ENCODE results near the gene IL7R.
"Not testable (repeated sequence)": the region's sequence is repeated elsewhere in the genome, so short reads cannot be mapped to it uniquely, and the experiment has no call there.

The IL7R gene

DNA sequence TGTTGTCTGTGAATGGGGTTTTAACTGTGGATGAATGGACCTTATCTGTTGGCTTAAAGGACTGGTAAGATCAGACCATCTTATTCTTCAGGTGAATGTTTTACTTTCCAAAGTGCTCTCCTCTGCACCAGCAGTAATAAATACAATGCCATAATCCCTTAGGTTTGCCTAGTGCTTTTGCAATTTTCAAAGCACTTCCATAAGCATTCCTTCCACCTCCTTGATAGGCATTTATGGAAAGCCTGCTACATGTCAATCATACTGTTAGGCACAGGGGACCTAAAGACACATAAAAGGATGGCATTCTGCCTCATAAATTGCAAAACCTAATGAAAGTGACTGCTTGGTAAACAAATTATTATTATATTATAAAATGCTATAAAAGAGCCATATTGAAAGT is 21.4 kb downstream of the IL7R start:
- no peak for DNase-seq

- DNase-seq = no peak
Observed at GRCh38 chr5:35879096-35879495, 22.4 kb downstream of the IL7R start.

DNA sequence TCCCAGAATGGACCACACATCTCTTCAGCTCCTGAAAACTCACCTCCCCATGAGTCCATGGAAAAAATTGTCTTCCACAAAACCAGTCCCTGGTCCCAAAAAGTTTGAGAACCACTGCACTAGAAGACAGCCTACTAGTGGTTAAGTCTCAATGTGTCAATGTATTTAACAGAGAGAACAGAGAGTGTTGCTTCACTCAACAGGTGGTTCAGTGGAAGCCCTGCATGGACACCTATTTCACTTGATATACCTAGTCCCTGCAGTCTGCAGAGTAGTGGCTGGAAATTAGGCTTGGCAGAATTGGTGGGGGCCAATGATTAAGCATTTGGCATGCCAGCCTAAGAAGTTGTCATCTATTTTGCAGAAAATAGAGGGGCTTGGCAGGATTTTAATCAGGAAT is 23.0 kb downstream of the IL7R start:
- no peak for DNase-seq

DNA sequence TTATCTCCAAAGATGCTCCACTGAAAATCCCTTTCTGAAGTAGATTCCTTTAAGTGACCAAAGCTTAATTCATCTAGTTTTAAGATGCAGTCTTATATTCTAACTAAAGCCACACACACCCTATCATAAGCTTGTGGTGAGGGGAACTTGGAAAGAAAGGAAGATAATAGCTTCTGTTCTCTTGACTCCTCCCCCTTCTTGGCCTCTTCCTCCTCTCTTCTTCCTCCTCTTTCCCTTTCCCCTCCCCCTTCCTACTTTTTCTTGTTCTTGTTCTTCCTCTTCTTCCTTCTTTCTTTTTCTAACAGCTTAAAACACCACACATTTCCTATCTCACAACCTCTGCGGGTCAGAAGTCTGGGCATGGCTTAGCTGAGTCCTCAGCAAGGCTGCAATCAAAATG is 23.5 kb downstream of the IL7R start:
- no peak for DNase-seq

- no peak for DNase-seq
Observed at GRCh38 chr5:35881758-35882157, 25.1 kb downstream of the IL7R start.

DNA sequence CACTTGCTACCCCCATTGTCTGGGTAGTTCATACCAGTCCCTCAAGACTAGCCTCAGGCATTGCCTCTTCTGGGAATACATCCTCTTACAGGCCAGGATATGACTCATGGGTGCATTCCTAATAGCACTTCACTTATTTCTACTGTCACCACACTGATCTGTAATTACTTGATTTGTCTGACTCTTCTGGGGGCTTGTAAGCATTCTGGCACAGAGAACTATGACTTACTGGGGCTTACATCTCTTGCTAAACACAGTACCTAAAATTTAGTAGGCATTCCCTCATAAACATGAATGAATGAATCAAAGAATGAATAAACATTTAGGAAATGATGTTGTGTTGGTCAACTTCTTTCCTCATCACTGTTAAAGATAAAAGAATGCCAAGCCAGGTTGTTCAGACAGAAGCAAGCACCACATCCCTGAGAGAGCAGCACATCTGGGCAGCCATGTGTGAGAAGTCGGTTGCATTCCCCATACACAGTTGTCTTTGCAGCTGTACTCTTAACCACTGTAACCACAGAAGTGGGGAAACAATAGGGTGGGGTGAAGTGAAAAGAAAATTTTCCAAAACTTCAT is 27.6 kb downstream of the IL7R start:
- DNase-seq = no peak

- DNase-seq = no peak
Observed at GRCh38 chr5:35884773-35885172, 28.1 kb downstream of the IL7R start.

GRCh38 chr5:35886381-35886780 is 29.7 kb downstream of the IL7R start:
- DNase-seq = no peak

DNA sequence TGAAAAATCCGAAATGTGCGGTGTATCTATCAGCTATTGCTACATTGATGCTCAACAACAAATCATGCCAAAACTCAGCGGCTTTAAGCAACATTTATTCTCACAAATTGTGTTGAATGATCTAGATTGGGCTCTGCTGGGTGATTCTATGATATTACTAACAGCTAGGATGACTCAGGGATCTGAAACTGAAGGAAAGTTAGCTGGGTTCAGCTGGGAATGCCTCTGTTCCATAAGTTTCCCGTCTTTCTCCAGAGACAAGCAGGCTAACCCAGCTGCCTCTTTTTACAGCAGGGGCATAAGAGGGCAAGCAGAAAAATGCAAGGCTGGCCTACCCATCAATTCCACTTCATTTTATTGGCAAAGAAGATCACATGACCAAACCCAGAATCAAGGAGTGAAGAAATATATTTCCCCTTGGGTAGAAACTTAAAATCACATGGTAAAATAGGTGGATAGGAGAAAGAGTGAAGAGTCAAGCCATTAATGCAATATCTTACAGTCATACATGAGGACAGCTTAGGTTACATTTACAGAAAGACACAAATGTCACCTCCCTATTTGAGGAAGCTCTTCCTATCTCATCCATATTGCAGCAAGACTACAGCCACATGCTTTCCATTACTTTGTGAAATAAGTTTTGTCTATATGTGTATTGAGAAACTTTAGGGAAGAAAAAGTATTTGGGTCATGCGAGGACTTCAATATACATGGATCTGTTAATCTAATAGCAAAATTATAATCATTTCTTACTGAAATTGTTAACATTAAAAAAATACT is 30.8 kb downstream of the IL7R start:
- DNase-seq = no peak

DNA sequence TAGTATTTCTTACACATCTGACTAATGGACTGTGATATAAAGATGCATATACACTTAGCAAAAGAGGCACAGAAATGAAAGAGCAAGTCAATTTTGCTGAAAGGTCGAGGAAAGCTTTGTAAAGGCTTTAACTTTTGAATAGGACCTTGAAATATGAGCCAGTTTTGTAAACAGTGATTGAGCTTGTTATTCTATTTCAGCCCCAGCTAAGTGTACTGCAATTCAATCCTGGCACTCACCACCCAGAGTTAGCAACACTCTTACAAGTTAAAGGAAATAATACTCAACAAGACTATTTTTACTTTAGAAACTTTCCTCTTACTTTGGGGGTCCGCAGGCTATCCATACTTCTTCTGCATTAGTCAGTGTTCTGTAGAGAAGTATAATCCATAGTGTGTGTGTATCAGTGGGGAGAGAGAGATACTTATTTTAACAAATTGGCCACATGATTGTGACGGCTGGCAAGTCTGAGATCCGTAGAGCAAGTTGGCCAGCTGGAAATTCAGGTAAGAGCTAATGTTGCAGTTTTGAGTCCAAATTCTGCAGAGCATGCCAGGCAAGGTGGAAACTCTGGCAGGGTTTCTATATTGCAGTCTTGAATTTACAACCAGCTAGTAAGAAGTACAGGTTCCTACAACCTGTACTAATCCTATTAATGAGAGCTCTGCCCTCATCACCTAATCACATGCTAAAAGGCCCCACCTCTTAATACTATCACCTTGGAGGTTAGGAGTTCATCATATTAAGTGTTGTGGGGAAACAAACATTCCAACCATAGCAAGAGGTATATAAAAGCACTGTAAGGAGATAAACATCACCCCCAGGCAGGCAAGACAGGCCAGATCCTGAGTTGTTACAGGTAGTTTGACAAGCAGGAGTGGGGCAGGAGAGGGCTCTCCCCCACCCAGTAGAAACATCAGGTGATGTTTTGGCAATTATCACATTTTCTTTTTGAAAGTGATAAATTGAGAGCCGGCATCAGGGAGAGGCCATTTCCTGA is 33.6 kb downstream of the IL7R start:
- DNase-seq = no peak

DNA sequence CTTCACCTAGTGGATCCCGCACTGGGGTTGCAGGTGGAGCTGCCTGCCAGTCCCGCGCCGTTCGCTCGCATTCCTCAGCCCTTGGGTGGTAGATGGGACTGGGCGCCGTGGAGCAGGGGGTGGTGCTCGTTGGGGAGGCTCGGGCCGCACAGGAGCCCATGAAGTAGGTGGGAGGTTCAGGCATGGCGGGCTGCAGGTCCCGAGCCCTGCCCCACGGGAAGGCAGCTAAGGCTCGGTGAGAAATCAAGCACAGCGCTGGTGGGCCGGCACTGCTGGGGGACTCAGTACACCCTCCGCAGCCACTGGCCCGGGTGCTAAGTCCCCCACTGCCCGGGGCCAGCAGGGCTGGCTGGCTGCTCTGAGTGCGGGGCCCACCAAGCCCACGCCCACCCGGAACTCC is 36.1 kb downstream of the IL7R start:
- DNase-seq = not testable (repeated sequence)

DNA sequence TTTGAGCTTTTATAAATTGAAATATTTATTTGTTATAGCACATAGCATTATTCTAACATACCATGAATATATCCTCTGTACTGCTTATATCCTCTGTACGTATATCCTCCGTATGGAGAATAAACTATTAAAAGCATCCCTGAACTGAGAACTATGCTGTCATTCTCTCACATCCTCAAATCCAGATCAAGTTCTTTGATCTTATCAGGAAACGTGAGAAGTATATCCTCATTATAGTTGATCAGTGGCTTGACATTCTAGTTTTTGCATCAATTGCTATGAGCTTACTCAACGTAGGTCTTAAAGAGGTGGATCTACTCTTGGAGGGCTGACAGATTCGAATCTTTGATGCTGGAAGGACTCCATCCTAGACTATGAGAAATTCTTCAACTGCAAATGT is 37.4 kb downstream of the IL7R start:
- DNase-seq = no peak

- DNase-seq = no peak
Observed at GRCh38 chr5:35898952-35899660, 42.4 kb downstream of the IL7R start.

- DNase-seq = no peak
Observed at GRCh38 chr5:35899800-35900199, 43.1 kb downstream of the IL7R start.

GRCh38 chr5:35900972-35901695 is 44.4 kb downstream of the IL7R start:
- no peak for DNase-seq

DNA sequence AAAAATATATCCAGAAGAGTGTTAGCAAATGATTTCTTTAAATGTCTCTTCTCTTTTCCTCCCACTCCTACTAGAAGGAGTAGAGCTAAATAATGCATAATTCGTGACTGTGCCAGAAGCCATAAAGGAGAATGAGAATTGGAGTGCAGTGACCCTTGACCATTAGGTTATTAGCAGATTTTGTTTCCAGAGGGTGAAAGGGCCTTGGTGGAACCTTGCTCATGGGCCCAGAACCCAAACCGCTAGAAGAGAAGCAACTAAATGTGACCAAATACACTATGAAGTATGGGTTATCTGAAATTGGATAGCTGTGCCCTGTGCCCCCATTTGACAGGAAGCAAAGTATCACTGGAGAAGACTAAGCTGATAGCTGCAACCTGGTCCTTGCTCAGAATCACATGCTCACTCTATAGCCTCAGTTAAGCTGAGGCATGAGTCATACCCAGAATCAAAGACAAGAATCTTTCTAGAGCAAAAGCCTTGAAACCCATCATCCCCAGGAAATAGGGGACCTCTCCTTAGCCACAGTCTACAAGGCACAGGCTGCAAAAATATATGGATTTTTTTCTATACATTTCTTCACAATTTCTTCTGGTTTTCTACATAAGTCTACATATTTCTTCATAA is 45.5 kb downstream of the IL7R start:
- peak; percentile 31 for DNase-seq

- peak; percentile 44 for DNase-seq
Observed at GRCh38 chr5:35903631-35904203, 47.0 kb downstream of the IL7R start.

- DNase-seq = peak; percentile 58
Observed at GRCh38 chr5:35904443-35905132, 47.9 kb downstream of the IL7R start.

GRCh38 chr5:35908228-35908627 is 51.5 kb downstream of the IL7R start:
- DNase-seq = no peak

GRCh38 chr5:35908814-35909213 is 52.1 kb downstream of the IL7R start:
- peak; percentile 43 for DNase-seq

DNA sequence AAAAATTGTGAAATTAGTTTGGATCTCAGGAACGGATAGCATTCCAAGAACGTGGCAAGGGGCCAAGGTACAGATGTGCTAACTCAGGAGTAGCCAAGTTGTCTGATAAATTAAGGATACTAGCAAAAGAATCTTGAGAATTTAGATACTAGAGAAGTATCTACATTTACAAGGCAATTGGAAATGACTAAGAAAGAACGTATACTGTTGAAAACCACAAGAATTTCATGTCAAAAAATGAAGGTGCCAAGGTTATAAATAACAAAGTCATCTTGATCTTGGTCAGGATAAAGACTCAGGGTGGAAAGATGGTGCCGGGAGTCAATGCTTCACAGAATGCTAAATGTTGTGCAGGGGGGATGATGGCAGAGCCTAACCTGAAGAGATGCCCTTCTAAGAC is 62.5 kb downstream of the IL7R start:
- peak; percentile 57 for DNase-seq

Measured in activated CD4-positive, alpha-beta T cell treated with anti-CD3 and anti-CD28 coated beads for 48 hours (primary cell).